NCI-H2107 (cell line): ENCODE results near the gene CNMD.
A peak's percentile ranks its signal among the peaks of the same experiment; 100 is the strongest.

Experiments
- DNase-seq: peaks from one replicate; lab custom pipeline; 2025; lab: John Stamatoyannopoulos, UW

CNMD gene

GRCh38 chr13:52739468-52740071 is at the start of gene CNMD:
Gene CNMD (minus strand): TSS chr13:52739820. CDS start chr13:52739701, 119 bp downstream.
- no peak for DNase-seq

GRCh38 chr13:52788011-52788410 is 48.4 kb upstream of the CNMD start:
- DNase-seq, result no peak

GRCh38 chr13:52787235-52787634 is 47.6 kb upstream of the CNMD start:
- no peak for DNase-seq

GRCh38 chr13:52786766-52787165 is 47.1 kb upstream of the CNMD start:
- DNase-seq, result peak; percentile 57

- DNase-seq, result no peak
Observed at GRCh38 chr13:52785739-52786138, 46.1 kb upstream of the CNMD start.

GRCh38 chr13:52784591-52785340 is 45.1 kb upstream of the CNMD start:
- no peak for DNase-seq

GRCh38 chr13:52783943-52784342 is 44.3 kb upstream of the CNMD start:
- no peak for DNase-seq

GRCh38 chr13:52782471-52783448 is 43.1 kb upstream of the CNMD start:
- DNase-seq, result no peak

- no peak for DNase-seq
Observed at GRCh38 chr13:52780611-52781010, 41.0 kb upstream of the CNMD start.

- DNase-seq, result no peak
Observed at GRCh38 chr13:52780092-52780491, 40.5 kb upstream of the CNMD start.

- DNase-seq, result no peak
Observed at GRCh38 chr13:52779103-52779502, 39.5 kb upstream of the CNMD start.

- no peak for DNase-seq
Observed at GRCh38 chr13:52776726-52777125, 37.1 kb upstream of the CNMD start.

GRCh38 chr13:52775511-52775910 is 35.9 kb upstream of the CNMD start:
- DNase-seq, result no peak

- no peak for DNase-seq
Observed at GRCh38 chr13:52767949-52768516, 28.4 kb upstream of the CNMD start.

GRCh38 chr13:52765611-52766390 is 26.2 kb upstream of the CNMD start:
- DNase-seq, result no peak

- DNase-seq, result no peak
Observed at GRCh38 chr13:52760077-52760476, 20.5 kb upstream of the CNMD start.

GRCh38 chr13:52758114-52758513 is 18.5 kb upstream of the CNMD start:
- DNase-seq, result no peak

- no peak for DNase-seq
Observed at GRCh38 chr13:52751196-52751595, 11.6 kb upstream of the CNMD start.

- DNase-seq, result no peak
Observed at GRCh38 chr13:52750713-52751112, 11.1 kb upstream of the CNMD start.

- no peak for DNase-seq
Observed at GRCh38 chr13:52749419-52749818, 9.8 kb upstream of the CNMD start.

- no peak for DNase-seq
Observed at GRCh38 chr13:52746141-52746540, 6.5 kb upstream of the CNMD start.
